WI38 (cell line): ENCODE data around the gene SLC26A5.

Experiments used
- H3K4me3 ChIP-seq: 2 replicates; pipeline ENCODE4 v1.5.1; 2011; ENCODE audit warnings: low read depth, mild to moderate bottlenecking, control low read depth, low read length
- TF ChIP-seq, protein P1 (sequence below): IDR thresholded peaks from 2 replicates; pipeline ENCODE4 v1.5.1; 2012; ENCODE audit warnings: low read depth, mild to moderate bottlenecking, control low read depth, low read length

The SLC26A5 gene

DNA sequence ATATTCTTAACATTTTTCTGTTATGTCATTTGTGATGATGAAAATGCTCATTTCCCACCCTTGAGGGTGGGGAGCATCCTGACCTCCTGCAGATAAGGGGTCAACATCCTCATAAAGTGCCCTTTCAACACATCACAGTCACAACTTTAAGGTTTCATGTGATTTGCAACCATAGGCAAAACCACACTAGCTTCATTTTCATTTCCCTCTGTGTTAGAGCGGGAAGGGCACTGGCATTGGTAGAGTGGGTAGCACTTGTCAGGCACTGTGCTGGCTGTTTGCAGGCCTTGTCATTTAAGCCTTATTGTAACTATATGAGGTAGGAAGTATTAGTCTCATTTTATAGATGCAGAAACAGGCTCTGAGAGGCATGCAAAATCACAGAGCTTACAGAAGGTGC lies 58.8 kb downstream of the SLC26A5 start:
- no peak overlapping the region for H3K4me3 ChIP-seq
- TF ChIP-seq, protein P1, sequence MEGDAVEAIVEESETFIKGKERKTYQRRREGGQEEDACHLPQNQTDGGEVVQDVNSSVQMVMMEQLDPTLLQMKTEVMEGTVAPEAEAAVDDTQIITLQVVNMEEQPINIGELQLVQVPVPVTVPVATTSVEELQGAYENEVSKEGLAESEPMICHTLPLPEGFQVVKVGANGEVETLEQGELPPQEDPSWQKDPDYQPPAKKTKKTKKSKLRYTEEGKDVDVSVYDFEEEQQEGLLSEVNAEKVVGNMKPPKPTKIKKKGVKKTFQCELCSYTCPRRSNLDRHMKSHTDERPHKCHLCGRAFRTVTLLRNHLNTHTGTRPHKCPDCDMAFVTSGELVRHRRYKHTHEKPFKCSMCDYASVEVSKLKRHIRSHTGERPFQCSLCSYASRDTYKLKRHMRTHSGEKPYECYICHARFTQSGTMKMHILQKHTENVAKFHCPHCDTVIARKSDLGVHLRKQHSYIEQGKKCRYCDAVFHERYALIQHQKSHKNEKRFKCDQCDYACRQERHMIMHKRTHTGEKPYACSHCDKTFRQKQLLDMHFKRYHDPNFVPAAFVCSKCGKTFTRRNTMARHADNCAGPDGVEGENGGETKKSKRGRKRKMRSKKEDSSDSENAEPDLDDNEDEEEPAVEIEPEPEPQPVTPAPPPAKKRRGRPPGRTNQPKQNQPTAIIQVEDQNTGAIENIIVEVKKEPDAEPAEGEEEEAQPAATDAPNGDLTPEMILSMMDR = no peak

DNA sequence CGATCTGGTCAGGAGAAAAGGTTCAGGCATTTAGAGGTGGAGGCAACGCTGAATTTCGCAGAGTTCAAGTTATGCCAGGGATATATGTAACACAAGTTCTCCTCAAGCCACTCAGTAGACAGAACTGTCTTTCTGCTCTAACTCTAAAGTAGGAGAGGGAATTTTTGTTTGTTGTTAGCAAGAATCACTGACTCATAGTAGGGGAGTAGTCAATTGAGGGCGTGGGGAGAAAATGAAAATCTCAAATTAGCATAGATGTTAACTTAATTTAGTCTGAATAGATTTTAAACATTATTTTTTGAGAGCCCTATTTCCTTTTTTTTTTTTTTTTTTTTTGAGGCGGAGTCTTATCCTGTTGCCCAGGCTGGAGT lies 64.0 kb downstream of the SLC26A5 start:
- TF ChIP-seq, protein P1 = no peak
- no peak overlapping the region for H3K4me3 ChIP-seq

DNA sequence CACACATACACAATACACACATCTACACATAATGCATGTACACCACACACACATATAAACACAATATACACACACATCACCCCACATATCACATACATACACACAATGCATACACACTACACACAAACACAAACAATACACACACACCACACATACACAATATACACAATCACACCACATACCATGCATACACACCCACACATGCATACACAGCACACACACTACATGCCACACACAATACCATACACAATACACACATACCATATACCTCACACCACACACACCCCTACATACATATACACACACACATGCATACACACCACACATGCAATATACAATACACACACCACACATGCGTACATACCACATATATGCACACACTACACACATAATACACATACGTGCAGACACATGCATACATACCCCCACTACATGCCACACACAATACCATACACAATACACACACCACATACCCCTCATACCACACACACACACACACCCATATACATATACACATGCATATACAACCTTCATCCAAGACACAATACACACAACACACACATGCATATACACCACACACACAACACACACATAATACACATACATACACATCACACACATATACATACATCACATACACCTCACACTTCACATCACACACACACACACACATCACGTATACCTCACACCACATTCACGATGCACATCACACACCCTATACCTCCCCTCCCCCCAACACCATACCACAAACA lies 64.6 kb downstream of the SLC26A5 start:
- TF ChIP-seq, protein P1 = no peak
- no peak overlapping the region for H3K4me3 ChIP-seq

DNA sequence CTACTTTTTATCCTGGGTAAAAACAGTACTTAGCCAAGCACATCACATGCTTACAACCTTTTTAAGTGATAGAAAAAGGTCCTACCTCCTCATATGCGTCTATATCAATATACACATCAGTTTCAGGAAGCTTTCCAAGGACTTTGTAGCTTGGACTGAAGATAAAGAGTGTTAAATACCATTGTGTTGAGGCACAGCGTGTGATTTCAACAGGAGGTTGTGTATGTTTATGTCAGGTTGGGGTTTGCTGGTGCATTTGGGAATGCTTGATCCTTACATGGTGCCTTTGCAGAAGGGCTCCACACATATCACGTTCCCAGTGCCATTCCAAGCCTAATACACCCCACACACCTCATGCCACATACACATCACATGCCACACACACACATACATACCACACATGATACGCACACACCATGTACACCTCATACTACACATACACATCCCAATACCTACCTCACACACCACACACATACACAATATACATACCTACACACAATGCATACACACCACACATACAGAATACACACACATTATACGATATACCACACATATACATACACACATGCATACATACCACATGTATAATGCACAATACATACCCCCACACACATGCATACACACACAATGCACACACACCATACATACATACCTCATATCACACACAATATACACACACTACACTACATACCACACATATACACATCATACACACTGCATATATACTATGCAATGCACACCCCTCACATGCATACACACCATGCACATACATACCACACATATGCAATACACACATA lies 65.4 kb downstream of the SLC26A5 start:
- TF ChIP-seq, protein P1 = no peak
- no peak overlapping the region for H3K4me3 ChIP-seq

DNA sequence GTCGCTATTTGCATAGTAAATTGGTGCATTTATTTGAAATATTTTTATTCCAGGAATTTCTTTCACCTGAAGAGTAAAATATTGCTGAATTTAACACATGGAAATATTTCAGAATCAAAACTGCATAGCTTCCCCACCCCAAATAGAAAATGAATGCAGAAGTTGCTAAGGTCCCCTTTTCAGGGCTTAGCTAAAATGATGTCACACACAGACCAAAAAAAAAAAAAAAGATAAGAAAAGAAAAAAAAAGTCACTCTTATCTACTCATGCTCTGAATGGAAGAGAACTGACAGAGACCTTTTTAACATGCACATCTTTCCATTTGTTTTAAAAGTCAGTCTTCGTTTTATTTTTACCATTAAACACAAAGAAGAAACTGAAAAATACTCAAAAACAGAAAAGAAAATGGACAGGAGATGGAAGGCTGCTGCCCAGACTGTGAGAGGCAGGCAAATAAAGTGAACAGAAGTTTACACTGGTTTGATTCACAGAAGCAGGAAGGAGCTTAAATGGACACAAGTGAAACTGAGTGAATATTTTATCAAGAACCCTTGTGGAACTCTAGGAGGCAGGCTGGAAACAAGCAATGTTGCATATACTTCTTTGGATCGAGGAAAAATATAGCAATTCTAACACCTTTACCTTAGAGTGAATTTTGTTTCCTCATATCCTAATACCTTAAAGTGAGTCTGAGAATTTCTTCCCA lies 66.6 kb downstream of the SLC26A5 start:
- TF ChIP-seq, protein P1 = no peak
- no peak overlapping the region for H3K4me3 ChIP-seq

- no peak overlapping the region for H3K4me3 ChIP-seq
- TF ChIP-seq, protein P1 = no peak
These were observed 72.0 kb downstream of the SLC26A5 start for GRCh38 chr7:103373866-103374643.
